ENCODE data around the gene HNRNPCL1.
"Not testable (repeated sequence)": the region's sequence is repeated elsewhere in the genome, so short reads cannot be mapped to it uniquely, and the experiment has no call there.

Gene HNRNPCL1

DNA sequence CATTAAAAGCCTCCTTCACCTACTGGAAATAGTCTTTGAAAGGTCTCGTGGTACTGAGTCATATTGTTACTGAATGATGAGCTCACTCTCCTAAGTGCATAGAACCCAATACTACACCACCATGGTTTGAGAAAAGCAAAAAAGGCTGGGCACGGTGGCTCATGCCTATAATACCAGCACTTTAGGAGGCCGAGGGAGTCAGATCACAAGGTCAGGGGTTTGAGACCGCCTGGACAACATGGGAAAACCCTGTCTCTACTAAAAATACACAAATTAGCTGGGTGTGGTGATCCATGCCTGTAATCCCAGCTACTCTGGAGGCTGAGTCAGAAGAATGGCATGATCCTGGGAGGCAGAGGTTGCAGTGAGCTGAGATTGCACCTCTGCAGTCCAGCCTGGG lies 3.3 kb upstream of the HNRNPCL1 start:
- Histone ChIP-seq H3K36me3 (replicated peaks; ENCODE audit: insufficient read depth, low read length) (no peaks in the 10 kb centered on the region), H3K4me3 (ENCODE audit: low read length) (no peak overlapping the region), H3K9me2 (replicated peaks; ENCODE audit: insufficient read depth, low read length) (no peaks in the 10 kb centered on the region), H3K27ac (ENCODE audit: low read length) (no peak overlapping the region), H3K27me3 (replicated peaks; ENCODE audit: insufficient read depth, low read length) (no peaks in the 10 kb centered on the region), H3K4me1 (ENCODE audit: low read length) (no peaks in the 10 kb centered on the region), H3K9ac (ENCODE audit: low read length) (no peak overlapping the region), H3F3A (ENCODE audit: insufficient read depth, low read length) (no peaks in the 10 kb centered on the region), H3K9me3 (replicated peaks; ENCODE audit: insufficient read depth, low read length) (no peaks in the 10 kb centered on the region), H3K79me2 (ENCODE audit: low read length) (no peaks in the 10 kb centered on the region), H2AFZ (ENCODE audit: low read length) (no peak overlapping the region), H4K20me1 (ENCODE audit: insufficient read depth, low read length) (no peaks in the 10 kb centered on the region), H3K4me2 (ENCODE audit: low read depth, low read length) (no peak overlapping the region)
- TF ChIP-seq, protein P1, sequence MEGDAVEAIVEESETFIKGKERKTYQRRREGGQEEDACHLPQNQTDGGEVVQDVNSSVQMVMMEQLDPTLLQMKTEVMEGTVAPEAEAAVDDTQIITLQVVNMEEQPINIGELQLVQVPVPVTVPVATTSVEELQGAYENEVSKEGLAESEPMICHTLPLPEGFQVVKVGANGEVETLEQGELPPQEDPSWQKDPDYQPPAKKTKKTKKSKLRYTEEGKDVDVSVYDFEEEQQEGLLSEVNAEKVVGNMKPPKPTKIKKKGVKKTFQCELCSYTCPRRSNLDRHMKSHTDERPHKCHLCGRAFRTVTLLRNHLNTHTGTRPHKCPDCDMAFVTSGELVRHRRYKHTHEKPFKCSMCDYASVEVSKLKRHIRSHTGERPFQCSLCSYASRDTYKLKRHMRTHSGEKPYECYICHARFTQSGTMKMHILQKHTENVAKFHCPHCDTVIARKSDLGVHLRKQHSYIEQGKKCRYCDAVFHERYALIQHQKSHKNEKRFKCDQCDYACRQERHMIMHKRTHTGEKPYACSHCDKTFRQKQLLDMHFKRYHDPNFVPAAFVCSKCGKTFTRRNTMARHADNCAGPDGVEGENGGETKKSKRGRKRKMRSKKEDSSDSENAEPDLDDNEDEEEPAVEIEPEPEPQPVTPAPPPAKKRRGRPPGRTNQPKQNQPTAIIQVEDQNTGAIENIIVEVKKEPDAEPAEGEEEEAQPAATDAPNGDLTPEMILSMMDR (IDR thresholded peaks at IDR 0.05; ENCODE audit: low read length), result no peak
- TF ChIP-seq EZH2 (optimal IDR thresholded peaks at IDR 0.05; ENCODE audit: low read depth, low read length) (no peak), EZH2phosphoT487 (IDR thresholded peaks at IDR 0.05; ENCODE audit: low read length) (no peak)
- DNase-seq, result no peak

DNA sequence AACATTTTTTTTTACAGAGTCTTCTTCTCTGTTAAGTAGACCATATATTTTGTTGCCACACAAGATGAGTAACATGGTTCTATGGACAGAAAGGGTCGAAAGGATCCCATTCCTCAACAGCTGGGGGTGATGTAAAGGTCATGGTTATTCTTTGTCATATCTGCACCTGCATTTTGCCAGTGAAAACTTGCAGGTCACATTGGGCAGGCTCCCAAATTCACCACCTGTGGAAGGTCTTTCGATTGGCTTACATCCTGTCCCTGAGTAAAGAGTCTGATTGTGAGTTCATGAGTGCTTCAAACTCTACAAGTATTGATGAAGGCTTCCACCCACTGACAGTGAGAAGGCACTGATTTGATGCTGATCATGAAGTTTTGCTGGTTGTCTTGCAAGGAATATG lies 15.3 kb downstream of the HNRNPCL1 start:
- H3K36me3 ChIP-seq (replicated peaks; ENCODE audit: insufficient read depth, low read length); H3K4me2 ChIP-seq (ENCODE audit: low read depth, low read length); H3F3A ChIP-seq (ENCODE audit: insufficient read depth, low read length); H3K4me3 ChIP-seq (ENCODE audit: low read length); H3K79me2 ChIP-seq (ENCODE audit: low read length); H3K27me3 ChIP-seq (replicated peaks; ENCODE audit: insufficient read depth, low read length); H3K9me2 ChIP-seq (replicated peaks; ENCODE audit: insufficient read depth, low read length); H3K9me3 ChIP-seq (replicated peaks; ENCODE audit: insufficient read depth, low read length); H2AFZ ChIP-seq (ENCODE audit: low read length); H4K20me1 ChIP-seq (ENCODE audit: insufficient read depth, low read length); H3K9ac ChIP-seq (ENCODE audit: low read length); H3K27ac ChIP-seq (ENCODE audit: low read length); H3K4me1 ChIP-seq (ENCODE audit: low read length); DNase-seq: not testable (repeated sequence)

DNA sequence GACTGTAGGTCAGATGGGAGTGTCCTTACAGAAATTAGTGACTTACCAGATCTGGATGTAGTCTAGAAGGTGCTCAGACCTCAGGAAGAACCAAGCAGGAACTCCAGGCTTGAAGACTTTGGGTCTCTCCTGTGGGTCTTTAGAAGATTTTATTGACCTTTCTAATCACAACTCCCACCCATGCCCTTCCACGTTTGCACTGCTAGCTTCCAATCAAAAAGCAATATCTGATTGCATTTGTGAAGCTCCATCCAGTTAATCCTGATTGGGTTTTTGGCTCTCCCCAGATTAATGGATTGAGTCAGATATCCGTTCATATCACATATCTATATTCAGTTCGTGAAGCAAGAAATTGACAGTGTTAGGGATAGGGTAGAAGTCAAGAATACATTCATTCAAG lies 17.2 kb downstream of the HNRNPCL1 start, which contains the start of gene PRAMEF11:
Gene PRAMEF11 (minus strand): TSS at position 101 of the 400 bp plus-strand sequence. CDS start 2,621 bp downstream, outside the sequence.
- not testable (repeated sequence) for H2AFZ ChIP-seq (ENCODE audit: low read length); H3K27me3 ChIP-seq (replicated peaks; ENCODE audit: insufficient read depth, low read length); H4K20me1 ChIP-seq (ENCODE audit: insufficient read depth, low read length); H3K9me3 ChIP-seq (replicated peaks; ENCODE audit: insufficient read depth, low read length); H3K79me2 ChIP-seq (ENCODE audit: low read length); H3K9me2 ChIP-seq (replicated peaks; ENCODE audit: insufficient read depth, low read length); H3K4me3 ChIP-seq (ENCODE audit: low read length); H3F3A ChIP-seq (ENCODE audit: insufficient read depth, low read length); H3K36me3 ChIP-seq (replicated peaks; ENCODE audit: insufficient read depth, low read length); H3K9ac ChIP-seq (ENCODE audit: low read length); H3K4me2 ChIP-seq (ENCODE audit: low read depth, low read length); DNase-seq; H3K4me1 ChIP-seq (ENCODE audit: low read length); H3K27ac ChIP-seq (ENCODE audit: low read length)

DNA sequence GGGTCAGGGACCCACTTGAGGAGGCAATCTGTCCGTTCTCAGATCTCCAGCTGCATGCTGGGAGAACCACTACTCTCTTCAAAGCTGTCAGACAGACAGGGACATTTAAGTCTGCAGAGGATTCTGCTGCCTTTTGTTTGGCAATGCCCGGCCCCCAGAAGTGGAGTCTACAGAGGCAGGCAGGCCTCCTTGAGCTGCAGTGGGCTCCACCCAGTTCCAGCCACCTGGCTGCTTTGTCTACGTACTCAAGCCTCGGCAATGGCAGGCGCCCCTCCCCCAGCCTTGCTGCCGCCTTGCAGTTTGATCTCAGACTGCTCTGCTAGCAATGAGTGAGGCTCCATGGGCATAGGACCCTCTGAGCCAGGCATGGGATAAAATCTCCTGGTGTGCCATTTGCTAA lies 29.5 kb downstream of the HNRNPCL1 start:
- DNase-seq; H3K36me3 ChIP-seq (replicated peaks; ENCODE audit: insufficient read depth, low read length); H3K4me1 ChIP-seq (ENCODE audit: low read length); H2AFZ ChIP-seq (ENCODE audit: low read length); H3K4me3 ChIP-seq (ENCODE audit: low read length); H3K27ac ChIP-seq (ENCODE audit: low read length); H3F3A ChIP-seq (ENCODE audit: insufficient read depth, low read length); H3K9ac ChIP-seq (ENCODE audit: low read length); H4K20me1 ChIP-seq (ENCODE audit: insufficient read depth, low read length); H3K79me2 ChIP-seq (ENCODE audit: low read length); H3K9me2 ChIP-seq (replicated peaks; ENCODE audit: insufficient read depth, low read length); H3K9me3 ChIP-seq (replicated peaks; ENCODE audit: insufficient read depth, low read length); H3K27me3 ChIP-seq (replicated peaks; ENCODE audit: insufficient read depth, low read length); H3K4me2 ChIP-seq (ENCODE audit: low read depth, low read length): not testable (repeated sequence)

DNA sequence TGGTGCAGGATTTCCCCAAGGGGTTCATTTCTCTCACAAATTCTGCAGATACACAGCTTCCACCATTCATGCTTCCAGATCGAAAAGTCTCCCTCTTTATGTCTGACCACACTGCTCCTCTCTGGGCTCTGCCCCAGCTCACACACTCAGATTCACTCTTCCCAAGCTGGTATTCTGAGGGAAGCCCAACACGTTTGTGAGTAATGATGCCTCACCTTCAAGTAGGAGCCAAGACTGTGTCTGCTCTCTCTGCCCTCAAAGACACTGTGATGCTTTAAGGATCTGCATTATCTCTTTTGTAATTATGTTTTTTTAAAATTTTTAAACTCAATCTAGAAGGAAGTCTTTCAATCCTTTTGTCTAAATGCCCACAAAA lies 37.1 kb downstream of the HNRNPCL1 start:
- Histone ChIP-seq H3K79me2 (ENCODE audit: low read length) (no peaks in the 10 kb centered on the region), H3K27ac (ENCODE audit: low read length) (no peak overlapping the region), H3F3A (ENCODE audit: insufficient read depth, low read length) (no peaks in the 10 kb centered on the region), H2AFZ (ENCODE audit: low read length) (no peak overlapping the region), H4K20me1 (ENCODE audit: insufficient read depth, low read length) (no peaks in the 10 kb centered on the region), H3K27me3 (replicated peaks; ENCODE audit: insufficient read depth, low read length) (no peaks in the 10 kb centered on the region), H3K9me3 (replicated peaks; ENCODE audit: insufficient read depth, low read length) (no peaks in the 10 kb centered on the region), H3K9me2 (replicated peaks; ENCODE audit: insufficient read depth, low read length) (no peaks in the 10 kb centered on the region), H3K4me3 (ENCODE audit: low read length) (no peak overlapping the region), H3K36me3 (replicated peaks; ENCODE audit: insufficient read depth, low read length) (no peaks in the 10 kb centered on the region), H3K4me2 (ENCODE audit: low read depth, low read length) (no peak overlapping the region), H3K9ac (ENCODE audit: low read length) (no peak overlapping the region), H3K4me1 (ENCODE audit: low read length) (no peaks in the 10 kb centered on the region)
- no peak for TF ChIP-seq EZH2phosphoT487 (IDR thresholded peaks at IDR 0.05; ENCODE audit: low read length)
- DNase-seq, result no peak
